Measurements from ENCODE around the gene RIC3.

RIC3 gene

GRCh38 chr11:8093931-8094575 lies 74.8 kb downstream of the RIC3 start:
- DNase-seq (ENCODE audit: insufficient read length, low spot score) (no peak), FAIRE-seq (no peak)
- no peak for TF ChIP-seq POLR2A (IDR thresholded peaks at IDR 0.05; ENCODE audit: low read depth, low read length)

- peak; percentile 41 for FAIRE-seq
- DNase-seq (ENCODE audit: insufficient read length, low spot score): peak; percentile 94
- no peak for TF ChIP-seq POLR2A (IDR thresholded peaks at IDR 0.05; ENCODE audit: low read depth, low read length)
Observed at GRCh38 chr11:8092587-8093424, 76.0 kb downstream of the RIC3 start.

GRCh38 chr11:8091721-8092120 lies 77.1 kb downstream of the RIC3 start:
- no peak for FAIRE-seq
- DNase-seq (ENCODE audit: insufficient read length, low spot score): no peak
- no peak for TF ChIP-seq POLR2A (IDR thresholded peaks at IDR 0.05; ENCODE audit: low read depth, low read length)

- FAIRE-seq (no peak), DNase-seq (ENCODE audit: insufficient read length, low spot score) (no peak)
- TF ChIP-seq POLR2A (IDR thresholded peaks at IDR 0.05; ENCODE audit: low read depth, low read length): no peak
Observed at GRCh38 chr11:8090756-8091155, 78.1 kb downstream of the RIC3 start.

- DNase-seq (ENCODE audit: insufficient read length, low spot score): no peak
- FAIRE-seq: no peak
- no peak for TF ChIP-seq POLR2A (IDR thresholded peaks at IDR 0.05; ENCODE audit: low read depth, low read length)
Observed at GRCh38 chr11:8089791-8090510, 78.9 kb downstream of the RIC3 start.

GRCh38 chr11:8087756-8088155 lies 81.1 kb downstream of the RIC3 start:
- DNase-seq (ENCODE audit: insufficient read length, low spot score): no peak
- FAIRE-seq: no peak
- TF ChIP-seq POLR2A (IDR thresholded peaks at IDR 0.05; ENCODE audit: low read depth, low read length): no peak

GRCh38 chr11:8087185-8087584 lies 81.6 kb downstream of the RIC3 start:
- DNase-seq (ENCODE audit: insufficient read length, low spot score) (no peak), FAIRE-seq (no peak)
- no peak for TF ChIP-seq POLR2A (IDR thresholded peaks at IDR 0.05; ENCODE audit: low read depth, low read length)

GRCh38 chr11:8086571-8086970 lies 82.3 kb downstream of the RIC3 start:
- FAIRE-seq (no peak), DNase-seq (ENCODE audit: insufficient read length, low spot score) (no peak)
- TF ChIP-seq POLR2A (IDR thresholded peaks at IDR 0.05; ENCODE audit: low read depth, low read length): no peak

GRCh38 chr11:8086001-8086479 lies 82.8 kb downstream of the RIC3 start:
- FAIRE-seq (no peak), DNase-seq (ENCODE audit: insufficient read length, low spot score) (no peak)
- no peak for TF ChIP-seq POLR2A (IDR thresholded peaks at IDR 0.05; ENCODE audit: low read depth, low read length)

GRCh38 chr11:8085011-8085645 lies 83.7 kb downstream of the RIC3 start:
- FAIRE-seq (no peak), DNase-seq (ENCODE audit: insufficient read length, low spot score) (no peak)
- no peak for TF ChIP-seq POLR2A (IDR thresholded peaks at IDR 0.05; ENCODE audit: low read depth, low read length)

- no peak for FAIRE-seq
- no peak for DNase-seq (ENCODE audit: insufficient read length, low spot score)
- no peak for TF ChIP-seq POLR2A (IDR thresholded peaks at IDR 0.05; ENCODE audit: low read depth, low read length)
Observed at GRCh38 chr11:8084352-8084751, 84.5 kb downstream of the RIC3 start.

- no peak for DNase-seq (ENCODE audit: insufficient read length, low spot score)
- FAIRE-seq: no peak
- TF ChIP-seq POLR2A (IDR thresholded peaks at IDR 0.05; ENCODE audit: low read depth, low read length): no peak
Observed at GRCh38 chr11:8083871-8084281, 84.9 kb downstream of the RIC3 start.

GRCh38 chr11:8083088-8083395 lies 85.8 kb downstream of the RIC3 start:
- FAIRE-seq: no peak
- TF ChIP-seq POLR2A (IDR thresholded peaks at IDR 0.05; ENCODE audit: low read depth, low read length): no peak
- no peak for DNase-seq (ENCODE audit: insufficient read length, low spot score)
